H1 (cell line): Measurements from ENCODE around the gene CXCL10. TPM values are rescaled to one million over a fixed set of nuclear protein-coding genes. Genes with fewer than 3 reads are reported as not detected.
A peak's percentile ranks its signal among the peaks of the same experiment; 100 is the strongest.

ENCODE experiments used
- CTCF ChIA-PET: fragments of 300-600 bp; sonication (Branson Sonifier 250); formaldehyde crosslinking; loops from one replicate; lab custom pipeline; 2021; ENCODE audit not compliant: partially characterized antibody; lab: Charles Lee
- POLR2A ChIA-PET: fragments of 300-600 bp; sonication (Branson Sonifier 250); formaldehyde crosslinking; loops from one replicate; lab custom pipeline; 2021; ENCODE audit warnings: inconsistent platforms; ENCODE audit not compliant: partially characterized antibody; lab: Charles Lee
- DNase-seq, 2 experiments: peaks; one replicate each; pipeline versions ENCODE4 v3.0.0 to v3.0.0-alpha.2; 2010 to 2022; ENCODE audit warnings: low spot score in 2 of 2, low read depth in 1 of 2, mixed read lengths in 1 of 2
- FAIRE-seq: peaks from 2 replicates; lab custom pipeline; 2011; peaks lifted over from hg19 to GRCh38; lab: Jason Lieb, UNC
- H2AFZ ChIP-seq: 2 replicates; pipeline ENCODE4 v1.8.1; 2012; ENCODE audit warnings: low read length, inconsistent platforms
- H2AK5ac ChIP-seq: 2 replicates; pipeline ENCODE4 v1.6.1; 2013; ENCODE audit warnings: low read depth, low read length
- H2BK120ac ChIP-seq: replicated peaks from 2 replicates; pipeline ENCODE3; 2013; ENCODE audit warnings: low read depth, low read length, inconsistent platforms
- H2BK12ac ChIP-seq: 2 replicates; pipeline ENCODE4 v1.6.1; 2013; ENCODE audit warnings: low read depth, low read length
- H2BK15ac ChIP-seq: 2 replicates; pipeline ENCODE4 v1.6.1; 2013; ENCODE audit warnings: low read length
- H2BK20ac ChIP-seq: 2 replicates; pipeline ENCODE4 v1.6.1; 2013; ENCODE audit warnings: low read length
- H2BK5ac ChIP-seq: 2 replicates; pipeline ENCODE4 v1.6.1; 2013; ENCODE audit warnings: low read depth, low read length
- H3K14ac ChIP-seq: 2 replicates; pipeline ENCODE4 v1.6.1; 2013; ENCODE audit warnings: inconsistent platforms; ENCODE audit not compliant: insufficient read length
- H3K18ac ChIP-seq: 2 replicates; pipeline ENCODE4 v1.6.1; 2013; ENCODE audit warnings: low read length; ENCODE audit errors: extremely low read depth
- H3K23ac ChIP-seq: 2 replicates; pipeline ENCODE4 v1.6.1; 2013; ENCODE audit warnings: inconsistent platforms; ENCODE audit not compliant: insufficient read length
- H3K23me2 ChIP-seq: 2 replicates; pipeline ENCODE4 v1.6.1; 2013; ENCODE audit warnings: low read depth, low read length
- H3K27ac ChIP-seq: 2 replicates; pipeline ENCODE4 v1.6.1; 2011; ENCODE audit warnings: low read depth, low read length, inconsistent platforms
- H3K27me3 ChIP-seq, 4 experiments: replicated peaks in 1 of 4; 1 replicate in 1 of 4; 2 replicates in 3 of 4; pipeline versions ENCODE4 v1.6.1 to v1.8.1; 2011 to 2013; ENCODE audit warnings: low read length in 3 of 4, mild to moderate bottlenecking in 3 of 4, inconsistent platforms in 2 of 4, mixed read lengths in 2 of 4, moderate library complexity in 1 of 4; ENCODE audit not compliant: control insufficient read depth in 3 of 4, insufficient read depth in 3 of 4; ENCODE audit errors: extremely low read depth in 1 of 4
- H3K36me3 ChIP-seq, 4 experiments: 2 replicates each; pipeline versions ENCODE4 v1.6.1 to v1.8.1; 2011 to 2013; ENCODE audit warnings: mild to moderate bottlenecking in 4 of 4, low read length in 3 of 4, moderate library complexity in 2 of 4, control low read depth in 1 of 4, inconsistent platforms in 1 of 4; ENCODE audit not compliant: insufficient read depth in 4 of 4, control insufficient read depth in 2 of 4
- H3K4ac ChIP-seq: replicated peaks from 2 replicates; pipeline ENCODE3; 2013; ENCODE audit warnings: low read length, low read depth, mixed read lengths, inconsistent platforms; ENCODE audit not compliant: insufficient read length
- H3K4me1 ChIP-seq, 4 experiments: replicated peaks in 1 of 4; 1 replicate in 1 of 4; 2 replicates in 3 of 4; pipeline versions ENCODE4 v1.6.1 to v1.8.1; 2011 to 2013; ENCODE audit warnings: low read length in 3 of 4, inconsistent platforms in 2 of 4, mixed read lengths in 1 of 4; ENCODE audit not compliant: insufficient read depth in 4 of 4, control insufficient read depth in 3 of 4
- H3K4me2 ChIP-seq, 2 experiments: 2 replicates each; pipeline versions ENCODE4 v1.6.1 to v1.8.1; 2011 to 2013; ENCODE audit warnings: low read depth in 2 of 2, low read length in 2 of 2, control low read depth in 1 of 2, inconsistent platforms in 1 of 2, mild to moderate bottlenecking in 1 of 2; ENCODE audit not compliant: insufficient read depth in 1 of 2
- H3K4me3 ChIP-seq, 4 experiments: fragments of 200-600, 300-600 bp in 1 of 4; sonication (generic), shearing (Covaris generic), sonication (Bioruptor Twin) in 1 of 4; 2 replicates each; pipeline versions ENCODE4 v1.5.1 to v1.8.1; 2011 to 2016; ENCODE audit warnings: low read length in 4 of 4, low read depth in 3 of 4, control low read depth in 2 of 4, inconsistent platforms in 2 of 4, mild to moderate bottlenecking in 2 of 4, mixed read lengths in 1 of 4, moderate library complexity in 1 of 4; ENCODE audit not compliant: insufficient read depth in 2 of 4; ENCODE audit errors: extremely low read depth in 1 of 4
- H3K56ac ChIP-seq: replicated peaks from 2 replicates; pipeline ENCODE3; 2013; ENCODE audit warnings: low read depth, mild to moderate bottlenecking, mixed read lengths, low read length, inconsistent platforms; ENCODE audit not compliant: insufficient read length
- H3K79me1 ChIP-seq: 2 replicates; pipeline ENCODE4 v1.6.1; 2013; ENCODE audit warnings: low read depth, low read length, control low read depth
- H3K79me2 ChIP-seq, 2 experiments: 2 replicates each; pipeline versions ENCODE4 v1.6.1 to v1.8.1; 2012 to 2013; ENCODE audit warnings: low read length in 2 of 2, mild to moderate bottlenecking in 2 of 2, inconsistent platforms in 1 of 2; ENCODE audit not compliant: insufficient read depth in 2 of 2, control insufficient read depth in 1 of 2
- H3K9ac ChIP-seq, 4 experiments: replicated peaks in 1 of 4; 1 replicate in 1 of 4; 2 replicates in 3 of 4; pipeline versions ENCODE4 v1.6.1 to v1.8.1; 2011 to 2013; ENCODE audit warnings: low read depth in 3 of 4, low read length in 3 of 4, control low read depth in 2 of 4, mild to moderate bottlenecking in 2 of 4, moderate library complexity in 2 of 4, inconsistent platforms in 1 of 4; ENCODE audit errors: extremely low read depth in 1 of 4
- H3K9me3 ChIP-seq, 2 experiments: 2 replicates each; pipeline versions ENCODE4 v1.6.1 to v1.8.1; 2012 to 2013; ENCODE audit warnings: mild to moderate bottlenecking in 2 of 2, moderate library complexity in 2 of 2, control low read depth in 1 of 2, inconsistent platforms in 1 of 2, low read depth in 1 of 2, low read length in 1 of 2, mixed read lengths in 1 of 2; ENCODE audit not compliant: insufficient read depth in 2 of 2
- H4K20me1 ChIP-seq, 2 experiments: replicated peaks in 1 of 2; 2 replicates each; pipeline versions ENCODE3 to v1.8.1; 2011 to 2013; ENCODE audit warnings: inconsistent platforms in 2 of 2, low read length in 2 of 2, mild to moderate bottlenecking in 1 of 2; ENCODE audit not compliant: insufficient read depth in 2 of 2, control insufficient read depth in 1 of 2
- H4K5ac ChIP-seq: 2 replicates; pipeline ENCODE4 v1.6.1; 2013; ENCODE audit warnings: low read length, low read depth, mixed read lengths, inconsistent platforms; ENCODE audit not compliant: insufficient read length
- H4K8ac ChIP-seq: 2 replicates; pipeline ENCODE4 v1.8.0; 2013; ENCODE audit warnings: mild to moderate bottlenecking, moderate library complexity, low read length, inconsistent platforms; ENCODE audit not compliant: insufficient read depth; ENCODE audit errors: extremely low read depth
- H4K91ac ChIP-seq: replicated peaks from 2 replicates; pipeline ENCODE3; 2013; ENCODE audit warnings: low read length, mixed read lengths, inconsistent platforms; ENCODE audit not compliant: insufficient read length
- BACH1 ChIP-seq: IDR thresholded peaks from 2 replicates; pipeline ENCODE4 v1.6.1; 2012; ENCODE audit warnings: low read length, improper control_type of control experiment
- CHD1 ChIP-seq: IDR thresholded peaks from 2 replicates; pipeline ENCODE4 v1.6.1; 2012; ENCODE audit warnings: low read depth, low read length, improper control_type of control experiment
- EGR1 ChIP-seq: IDR thresholded peaks from 2 replicates; pipeline ENCODE4 v1.6.1; 2011; ENCODE audit warnings: low read depth, low read length, borderline replicate concordance
- EP300 ChIP-seq, 2 experiments: IDR thresholded peaks; 1 replicate in 1 of 2; 2 replicates in 1 of 2; pipeline ENCODE4 v1.6.1; 2011 to 2012; ENCODE audit warnings: low read depth in 2 of 2, low read length in 2 of 2, mild to moderate bottlenecking in 2 of 2, borderline replicate concordance in 1 of 2, inconsistent platforms in 1 of 2, moderate library complexity in 1 of 2
- SAP30 ChIP-seq: fragments of 300-600 bp; sonication (generic); IDR thresholded peaks from 2 replicates; pipeline ENCODE4 v1.7.1; 2012; ENCODE audit warnings: low read length, moderate library complexity, mild to moderate bottlenecking, inconsistent platforms; ENCODE audit not compliant: insufficient read depth, insufficient replicate concordance
- TBP ChIP-seq: IDR thresholded peaks from 2 replicates; pipeline ENCODE4 v1.6.1; 2011; ENCODE audit warnings: low read depth, low read length, improper control_type of control experiment
- ZNF274 ChIP-seq: IDR thresholded peaks from 2 replicates; pipeline ENCODE4 v1.7.0; 2012; ENCODE audit warnings: low read length, borderline replicate concordance; ENCODE audit errors: extremely low read depth
- WGBS, 2 experiments: shearing (Covaris generic) in 1 of 2; methylation state at CpG; one replicate each; pipeline versions ENCODE4 v1.1.6 to v1.1.7; 2013 to 2015; ENCODE audit warnings: low lambda C conversion rate in 2 of 2, mixed read lengths in 2 of 2, inconsistent platforms in 1 of 2, low coverage in 1 of 2, missing lambda C conversion rate in 1 of 2; ENCODE audit not compliant: insufficient replicate concordance in 2 of 2, insufficient coverage in 1 of 2, insufficient read length in 1 of 2; ENCODE audit errors: extremely low coverage in 1 of 2, missing lambda C conversion rate in 1 of 2; 5-methylcytosine and 5-hydroxymethylcytosine counted together
- polyA plus RNA-seq, 7 experiments: library from polyadenylated mRNA; depleted of rRNA in 3 of 7; stranded (reverse) in 5 of 7; unstranded in 2 of 7; fragments of >200 nt in 5 of 7; fragments of 200-250 nt in 2 of 7; gene quantifications; 1 replicate in 5 of 7; 2 replicates in 1 of 7; 4 replicates in 1 of 7; pipeline versions ENCODE4 v1.2.1 to v1.2.3, GENCODE V29; 2011 to 2013; ENCODE audit warnings: missing spikeins in 2 of 7, mixed read lengths in 2 of 7
- total RNA-seq: library from RNA; stranded (reverse); fragmentation: NEBNext Ultra II Directional; extraction: Animal tissue kit (Norgen Biotek cat#: 25700); gene quantifications from 2 replicates; pipeline ENCODE4 v1.2.1, GENCODE V29; 2021

Gene CXCL10
- total and polyA plus RNA-seq, 2 of the 8 experiments (the other 6 are each of a cell fraction or from before 2014, with no cell fraction given) = not detected

- no peaks in the 10 kb centered on the region for H4K20me1 ChIP-seq
- no peak overlapping the region for H3K27ac ChIP-seq
- no peak overlapping the region for H4K8ac ChIP-seq
- POLR2A ChIA-PET = interaction anchor here (0.7 kb wide), 1 partner anchor 103 kb away, joined by 3 read pairs; no protein-coding TSS in a partner anchor
- H3K18ac ChIP-seq = no peak overlapping the region
- H3K14ac ChIP-seq = no peak overlapping the region
- H3K4me3 ChIP-seq = no peak overlapping the region
- H3K23ac ChIP-seq = no peak overlapping the region
- TF ChIP-seq ZNF274 = no peak
- no peak for TF ChIP-seq BACH1
- TF ChIP-seq SAP30 = no peak
- TF ChIP-seq EP300 (IDR thresholded peaks at IDR 0.05; ENCODE audit: borderline replicate concordance in 1 of 2, low read depth in 2 of 2, low read length in 2 of 2) = no peak
- no peak for TF ChIP-seq EGR1
- no peak for TF ChIP-seq TBP
- no peak for TF ChIP-seq CHD1
- no peak overlapping the region for H4K5ac ChIP-seq
- H2BK120ac ChIP-seq = no peak overlapping the region
- H3K4me1 ChIP-seq = peaks cover 0 to 13% (median 10%) of the 10 kb centered on the region in 4 experiments; a peak in 4 of 7 replicates
- H3K4ac ChIP-seq = no peak overlapping the region
- peaks cover 0 to 6% of the 10 kb centered on the region in 2 experiments; a peak in 1 of 4 replicates for H3K9me3 ChIP-seq
- H3K79me2 ChIP-seq = no peaks in the 10 kb centered on the region
- H3K56ac ChIP-seq = no peak overlapping the region
- WGBS, 2 experiments = 90% methylated on average over 2 of the region's 2 CpGs; no CpG with 5 or more reads in 1 of the 2 experiments
- DNase-seq (no peak), FAIRE-seq (no peak)
- H3K27me3 ChIP-seq = no peaks in the 10 kb centered on the region
- no peak overlapping the region for H2AK5ac ChIP-seq
- CTCF ChIA-PET = interaction anchor here (1.2 to 4.1 kb wide), 5 partner anchors 8 to 165 kb away, joined by 3 to 25 read pairs (median 7); no protein-coding TSS in a partner anchor
- no peak overlapping the region for H2BK20ac ChIP-seq
- peak overlapping the region in 1 of 2 experiments; percentile 25; a peak in 1 of 4 replicates for H3K4me2 ChIP-seq
- H3K23me2 ChIP-seq = no peaks in the 10 kb centered on the region
- no peaks in the 10 kb centered on the region for H3K79me1 ChIP-seq
- H3K36me3 ChIP-seq = no peaks in the 10 kb centered on the region
- H4K91ac ChIP-seq = no peak overlapping the region
- no peak overlapping the region for H3K9ac ChIP-seq
- peak overlapping the region; percentile 36; the same call in 1 of the 2 replicates for H2AFZ ChIP-seq
- no peak overlapping the region for H2BK15ac ChIP-seq
- no peak overlapping the region for H2BK12ac ChIP-seq
- H2BK5ac ChIP-seq = no peak overlapping the region
Measured at GRCh38 chr4:76055016-76055415, 31.7 kb upstream of the CXCL10 start.
